ENCODE data around the gene ABCC1.

The ABCC1 gene

DNA sequence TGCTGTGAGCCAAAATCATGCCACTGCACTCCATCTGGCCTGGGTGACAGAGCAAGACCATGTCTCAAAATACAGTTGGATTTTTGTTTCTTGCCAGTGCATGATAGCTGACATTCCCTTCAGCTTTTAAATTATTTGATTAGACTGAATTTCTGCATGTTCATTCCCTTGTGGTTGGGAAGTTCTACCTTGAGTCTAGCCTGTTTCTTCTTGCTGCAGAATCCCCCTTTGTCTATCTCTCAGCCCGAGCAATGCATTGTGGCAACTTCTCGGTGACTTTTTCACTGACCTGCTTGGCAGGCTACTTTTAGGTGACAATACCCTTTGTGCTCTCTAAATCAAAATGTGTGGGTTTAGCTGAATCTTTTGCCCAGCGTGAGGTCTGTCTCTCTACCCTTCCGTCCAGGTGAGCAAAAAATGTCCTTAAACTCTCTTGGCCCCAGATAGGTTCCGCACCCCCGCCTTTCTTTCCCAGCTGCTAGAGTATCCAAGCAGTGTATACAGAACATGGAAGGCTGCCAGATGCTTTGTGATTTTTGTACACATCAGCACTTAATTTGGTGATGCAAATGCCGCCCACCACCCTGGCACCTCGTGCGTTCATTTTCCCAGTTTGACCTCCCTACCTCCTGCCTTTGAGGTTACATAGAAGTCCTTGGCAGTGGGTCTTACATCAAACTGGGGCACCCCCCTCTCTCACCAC is 143.7 kb downstream of the ABCC1 start:
- TF ChIP-seq, protein P1, sequence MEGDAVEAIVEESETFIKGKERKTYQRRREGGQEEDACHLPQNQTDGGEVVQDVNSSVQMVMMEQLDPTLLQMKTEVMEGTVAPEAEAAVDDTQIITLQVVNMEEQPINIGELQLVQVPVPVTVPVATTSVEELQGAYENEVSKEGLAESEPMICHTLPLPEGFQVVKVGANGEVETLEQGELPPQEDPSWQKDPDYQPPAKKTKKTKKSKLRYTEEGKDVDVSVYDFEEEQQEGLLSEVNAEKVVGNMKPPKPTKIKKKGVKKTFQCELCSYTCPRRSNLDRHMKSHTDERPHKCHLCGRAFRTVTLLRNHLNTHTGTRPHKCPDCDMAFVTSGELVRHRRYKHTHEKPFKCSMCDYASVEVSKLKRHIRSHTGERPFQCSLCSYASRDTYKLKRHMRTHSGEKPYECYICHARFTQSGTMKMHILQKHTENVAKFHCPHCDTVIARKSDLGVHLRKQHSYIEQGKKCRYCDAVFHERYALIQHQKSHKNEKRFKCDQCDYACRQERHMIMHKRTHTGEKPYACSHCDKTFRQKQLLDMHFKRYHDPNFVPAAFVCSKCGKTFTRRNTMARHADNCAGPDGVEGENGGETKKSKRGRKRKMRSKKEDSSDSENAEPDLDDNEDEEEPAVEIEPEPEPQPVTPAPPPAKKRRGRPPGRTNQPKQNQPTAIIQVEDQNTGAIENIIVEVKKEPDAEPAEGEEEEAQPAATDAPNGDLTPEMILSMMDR (IDR thresholded peaks at IDR 0.05; ENCODE audit: control extremely low read depth, extremely low read depth, low read depth, missing control alignments): no peak
- ChIA-PET POLR2A (no interaction called here), CTCF (interaction anchor here (0.9 to 3.0 kb wide), 4 partner anchors 10 to 68 kb away, joined by 3 to 7 read pairs (median 4); no protein-coding TSS in a partner anchor)
- no peak for DNase-seq (ENCODE audit: extremely low spot score)

- CTCF ChIA-PET: interaction anchor here (3.0 kb wide), 1 partner anchor 11 kb away, joined by 7 read pairs; no protein-coding TSS in a partner anchor
- TF ChIP-seq, protein P1 (IDR thresholded peaks at IDR 0.05; ENCODE audit: control extremely low read depth, extremely low read depth, low read depth, missing control alignments): no peak
- DNase-seq (ENCODE audit: extremely low spot score): no peak
- POLR2A ChIA-PET: no interaction called here
Observed at GRCh38 chr16:16093628-16094332, 144.4 kb downstream of the ABCC1 start.

GRCh38 chr16:16095646-16096045 is 146.2 kb downstream of the ABCC1 start:
- DNase-seq (ENCODE audit: extremely low spot score): no peak
- TF ChIP-seq, protein P1 (IDR thresholded peaks at IDR 0.05; ENCODE audit: control extremely low read depth, extremely low read depth, low read depth, missing control alignments): no peak
- POLR2A ChIA-PET: no interaction called here
- CTCF ChIA-PET: no interaction called here

- POLR2A ChIA-PET: no interaction called here
- no peak for DNase-seq (ENCODE audit: extremely low spot score)
- CTCF ChIA-PET: no interaction called here
- TF ChIP-seq, protein P1 (IDR thresholded peaks at IDR 0.05; ENCODE audit: control extremely low read depth, extremely low read depth, low read depth, missing control alignments): no peak
Observed at GRCh38 chr16:16096121-16096857, 146.9 kb downstream of the ABCC1 start.

DNA sequence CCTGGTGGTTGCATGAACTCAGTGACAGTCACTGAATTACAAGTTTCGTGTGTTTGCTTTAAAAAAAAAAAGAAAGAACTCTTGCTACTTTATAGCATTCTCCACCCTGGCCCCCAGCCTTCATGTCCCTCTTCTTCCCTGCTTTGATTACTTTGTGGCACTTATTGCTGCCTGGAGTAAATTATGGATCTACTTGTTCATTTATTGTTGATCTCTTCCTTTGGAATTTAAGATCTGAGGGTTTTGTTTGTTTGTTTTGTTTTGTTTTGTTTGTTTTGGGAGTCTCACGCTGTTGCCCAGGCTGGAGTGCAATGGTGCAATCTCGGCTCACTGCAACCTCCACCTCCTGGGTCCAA is 147.4 kb downstream of the ABCC1 start:
- TF ChIP-seq, protein P1 (IDR thresholded peaks at IDR 0.05; ENCODE audit: control extremely low read depth, extremely low read depth, low read depth, missing control alignments): no peak
- CTCF ChIA-PET: no interaction called here
- no peak for DNase-seq (ENCODE audit: extremely low spot score)
- POLR2A ChIA-PET: no interaction called here

DNA sequence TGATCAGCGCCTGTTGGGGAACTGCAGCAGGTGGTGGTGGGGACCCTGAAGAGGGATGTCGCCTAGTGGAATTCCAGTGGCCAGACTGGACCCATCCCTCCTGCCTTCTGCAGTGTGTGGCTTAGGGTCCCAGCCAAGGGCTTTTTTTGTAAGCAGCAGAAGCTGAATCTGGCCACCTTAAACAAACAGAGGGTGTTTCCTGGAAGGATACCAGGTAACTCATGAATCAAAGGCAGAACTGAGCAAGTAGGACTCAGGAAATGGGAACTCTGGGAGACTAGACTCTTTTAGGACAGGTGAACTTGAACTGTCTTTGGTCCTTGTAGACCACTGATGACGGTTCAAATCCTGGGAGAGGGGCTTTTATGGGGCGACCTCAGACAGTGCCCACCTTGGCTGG is 149.9 kb downstream of the ABCC1 start:
- TF ChIP-seq, protein P1 (IDR thresholded peaks at IDR 0.05; ENCODE audit: control extremely low read depth, extremely low read depth, low read depth, missing control alignments): no peak
- POLR2A ChIA-PET: interaction anchor here (0.6 kb wide), 1 partner anchor 8 kb away, joined by 3 read pairs; no protein-coding TSS in a partner anchor
- CTCF ChIA-PET: interaction anchor here (1.6 kb wide), 1 partner anchor 8 kb away, joined by 3 read pairs; no protein-coding TSS in a partner anchor
- DNase-seq (ENCODE audit: extremely low spot score): no peak

Measured in GM10248 (cell line).